HG03139 (cell line): Measurements from ENCODE around the gene RASSF1.
A peak's percentile ranks its signal among the peaks of the same experiment; 100 is the strongest.
"Not testable (repeated sequence)": the region's sequence is repeated elsewhere in the genome, so short reads cannot be mapped to it uniquely, and the experiment has no call there.

Source experiments
- ATAC-seq: cut with Tn5 transposase; IDR thresholded peaks from one replicate; pipeline ENCODE4 v1.9.1; 2021; ENCODE audit not compliant: unreplicated experiment

The RASSF1 gene

GRCh38 chr3:50325113-50325480 lies 15.5 kb downstream of the RASSF1 start:
- no peak for ATAC-seq

DNA sequence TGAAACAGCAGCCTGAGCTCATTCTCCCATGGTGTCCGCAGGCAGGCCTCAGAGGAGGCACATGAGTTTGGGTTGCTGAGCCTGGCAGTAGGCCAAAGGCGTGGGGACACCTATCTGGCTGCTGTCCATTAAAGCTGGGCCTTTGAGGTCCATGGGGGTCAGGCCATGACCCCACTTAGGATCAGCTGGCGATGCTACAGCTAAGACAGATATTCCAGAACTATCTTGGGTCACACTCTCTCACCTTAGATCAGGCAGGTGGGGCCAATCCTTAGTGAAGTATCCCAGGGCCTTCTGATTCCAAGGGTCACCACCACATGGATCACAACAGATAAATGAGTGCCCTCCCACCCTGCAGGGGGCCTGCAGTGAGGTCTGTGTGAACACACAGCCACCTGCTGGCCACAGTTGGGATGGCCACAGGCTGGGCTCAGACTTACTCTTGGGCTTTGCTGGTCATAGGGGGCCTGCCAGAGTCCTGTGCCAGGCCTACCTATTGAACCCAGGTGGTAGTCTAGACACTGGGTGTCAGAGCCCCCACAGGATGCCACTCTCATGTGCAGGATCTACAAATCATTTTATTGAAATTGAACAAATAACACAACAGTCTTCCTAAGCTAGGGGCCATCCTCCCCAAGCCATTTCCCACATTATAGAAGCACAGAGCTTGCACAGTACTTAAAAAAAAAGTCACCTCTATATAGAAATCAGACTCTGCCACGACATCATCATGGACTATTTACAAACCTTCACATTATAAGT lies 16.1 kb downstream of the RASSF1 start:
- no peak for ATAC-seq

DNA sequence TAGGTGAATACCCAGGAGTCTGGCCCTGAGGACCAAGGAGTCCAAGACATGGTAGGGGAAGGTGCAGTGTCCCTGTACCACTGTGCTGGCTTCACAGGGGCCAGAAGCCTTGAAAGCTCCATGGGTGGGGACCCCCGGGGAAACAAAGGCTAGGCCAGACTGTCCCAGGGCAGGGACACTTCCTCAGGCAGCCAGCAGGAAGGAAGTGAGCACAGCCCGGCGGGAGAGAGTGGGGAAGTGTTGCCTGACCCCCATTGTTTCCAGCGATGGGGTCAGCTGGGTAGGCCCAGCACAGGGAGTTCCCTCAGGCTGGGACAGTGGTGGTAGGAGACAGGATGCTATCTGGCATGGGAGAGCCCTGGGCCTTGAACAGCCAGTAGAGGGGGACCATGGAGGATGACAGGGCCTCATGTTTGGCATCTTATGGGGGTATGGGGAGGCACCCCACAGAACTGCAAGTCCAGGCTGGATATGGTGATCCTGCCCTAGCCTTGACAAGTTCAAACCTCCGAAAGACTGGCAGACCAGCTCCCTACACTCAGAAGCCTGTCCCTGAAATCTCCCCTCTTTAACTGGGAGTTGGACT lies 16.9 kb downstream of the RASSF1 start:
- no peak for ATAC-seq

DNA sequence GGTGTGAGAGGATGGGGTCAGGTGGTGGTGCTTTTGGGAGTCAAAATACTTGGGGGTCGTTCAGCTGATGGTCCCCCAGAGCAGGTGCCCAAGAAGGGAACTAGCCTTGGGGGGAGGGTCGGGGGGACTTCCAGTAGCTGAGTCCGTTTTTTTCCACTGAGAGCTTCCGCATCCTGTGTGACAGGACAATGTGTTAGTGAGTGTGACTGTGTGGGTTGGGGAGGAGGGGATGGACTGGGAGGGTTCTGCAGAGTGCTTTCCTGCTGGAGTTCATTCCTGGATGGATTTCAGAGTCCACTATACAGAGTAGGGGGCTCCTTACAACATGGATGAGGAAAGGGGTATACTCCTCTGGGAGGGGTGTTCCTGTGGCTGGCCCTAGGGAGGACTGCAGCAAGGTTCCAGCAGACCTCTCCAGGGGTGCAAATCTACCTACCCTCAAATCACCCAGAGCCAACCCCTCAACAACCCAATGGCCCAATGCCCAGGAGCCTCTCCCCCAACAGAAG lies 17.5 kb downstream of the RASSF1 start:
- ATAC-seq, result no peak

DNA sequence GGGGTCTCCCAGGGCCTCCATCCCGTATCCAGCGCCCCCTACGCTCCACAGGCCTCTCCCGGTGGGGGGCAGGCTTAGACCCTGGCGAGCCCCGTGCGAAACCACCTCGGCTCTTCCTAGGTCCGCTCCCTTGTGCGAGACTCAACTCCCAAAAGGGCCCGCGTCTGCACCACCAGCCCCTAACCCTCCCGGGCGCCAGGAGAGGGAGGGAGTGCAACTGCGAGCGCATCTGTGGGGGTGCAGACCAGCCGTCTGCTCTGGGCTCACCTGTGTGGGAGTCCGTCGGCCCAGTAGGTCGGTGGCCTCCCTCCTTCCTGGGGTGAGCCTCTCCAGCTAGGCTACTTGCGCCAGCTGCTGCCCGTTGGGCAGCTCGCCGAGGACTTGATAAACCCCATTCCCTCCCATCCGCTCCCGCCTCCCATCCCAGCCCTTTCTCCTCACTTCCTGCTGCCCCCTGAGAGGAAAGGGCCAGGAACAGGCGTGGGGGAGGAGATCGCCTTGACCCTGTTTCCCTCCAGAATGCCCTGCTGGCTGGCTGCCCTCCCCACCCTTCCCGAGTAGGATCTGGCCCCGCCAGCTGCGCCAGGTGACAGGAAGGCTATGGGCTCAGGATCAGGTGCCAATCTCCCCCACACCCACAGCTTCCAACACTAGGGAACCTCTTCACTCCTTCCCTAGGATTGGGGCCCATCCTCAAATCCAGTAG lies 18.1 kb downstream of the RASSF1 start, which contains the start of gene HYAL2:
HYAL2 (minus strand) TSS at position 360 of the 706 bp plus-strand sequence. CDS start 2,256 bp downstream, outside the sequence.
- no peak for ATAC-seq

DNA sequence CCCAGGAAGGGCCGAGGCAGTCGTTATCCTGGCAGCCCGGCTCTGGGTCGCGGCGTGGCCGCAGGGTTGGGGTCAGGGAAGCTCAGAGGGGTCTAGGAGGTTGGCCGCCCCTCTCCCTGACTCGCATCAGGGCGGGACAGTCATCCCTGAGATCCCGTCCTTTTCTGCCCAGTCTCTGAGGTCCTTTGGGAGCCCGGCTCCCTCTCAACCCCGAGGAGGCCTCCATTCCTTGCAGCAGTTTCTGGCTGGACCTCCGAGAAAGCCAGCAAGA lies 18.6 kb downstream of the RASSF1 start:
- ATAC-seq, result no peak

GRCh38 chr3:50321336-50322114 lies 19.1 kb downstream of the RASSF1 start:
- peak; percentile 65 for ATAC-seq

GRCh38 chr3:50320853-50321335 lies 19.7 kb downstream of the RASSF1 start:
- peak; percentile 34 for ATAC-seq

DNA sequence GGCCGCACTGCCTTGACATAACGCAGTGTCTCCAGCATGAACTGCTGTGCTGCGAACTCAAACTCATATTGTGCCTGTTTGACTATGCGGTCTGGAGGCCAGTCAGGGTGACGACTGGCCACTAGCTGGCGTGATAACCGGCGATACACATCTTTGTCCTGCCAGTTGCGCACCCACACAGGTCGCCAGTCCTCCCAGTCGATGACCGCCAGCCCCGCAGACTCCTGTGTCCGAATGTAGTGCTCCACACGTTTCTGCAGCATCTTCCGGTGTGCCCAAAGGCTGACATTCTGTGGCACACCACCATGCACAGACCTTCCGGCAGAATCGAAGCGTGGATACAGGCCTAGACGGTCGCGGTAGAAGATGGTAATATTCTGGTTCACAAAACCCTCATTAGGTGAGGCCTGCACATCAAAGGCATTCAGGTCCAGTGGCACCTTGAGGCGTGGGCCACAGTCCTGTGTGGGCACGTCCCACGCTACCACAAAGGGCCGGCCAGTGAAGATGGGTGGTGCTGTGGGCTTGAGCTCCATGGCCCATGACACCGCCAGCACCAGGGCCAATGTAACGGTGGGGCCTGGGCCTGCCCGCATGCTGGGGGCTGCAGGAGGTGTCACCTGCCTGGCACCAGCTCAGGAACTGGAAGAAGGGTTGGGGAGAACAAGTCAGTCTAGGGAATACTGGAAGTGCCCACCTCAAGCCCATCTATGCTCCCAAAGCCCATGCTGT lies 20.6 kb downstream of the RASSF1 start:
- no peak for ATAC-seq

- no peak for ATAC-seq
Measured at GRCh38 chr3:50319181-50319893, 21.3 kb downstream of the RASSF1 start.

DNA sequence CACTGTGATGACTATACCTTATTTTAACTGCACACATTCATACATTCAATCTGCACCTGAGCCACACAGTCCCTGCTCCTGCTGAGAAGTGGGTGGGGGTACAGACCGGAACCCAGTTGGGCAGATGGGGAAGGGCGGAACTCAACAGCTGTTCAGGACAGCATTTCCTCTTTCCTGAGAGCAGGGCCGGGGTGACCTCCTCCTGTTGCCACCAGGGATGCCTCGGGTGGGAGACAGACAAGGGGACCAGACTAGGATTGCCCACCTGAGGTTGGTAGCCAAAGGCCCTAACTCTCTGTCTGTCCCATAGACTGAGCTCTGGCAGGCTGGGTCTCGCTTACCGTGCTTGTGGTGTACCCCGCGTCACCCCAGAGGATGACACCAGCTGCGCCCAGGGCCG lies 22.0 kb downstream of the RASSF1 start:
- ATAC-seq, result no peak

- ATAC-seq, result no peak
Measured at GRCh38 chr3:50318163-50318562, 22.5 kb downstream of the RASSF1 start.

DNA sequence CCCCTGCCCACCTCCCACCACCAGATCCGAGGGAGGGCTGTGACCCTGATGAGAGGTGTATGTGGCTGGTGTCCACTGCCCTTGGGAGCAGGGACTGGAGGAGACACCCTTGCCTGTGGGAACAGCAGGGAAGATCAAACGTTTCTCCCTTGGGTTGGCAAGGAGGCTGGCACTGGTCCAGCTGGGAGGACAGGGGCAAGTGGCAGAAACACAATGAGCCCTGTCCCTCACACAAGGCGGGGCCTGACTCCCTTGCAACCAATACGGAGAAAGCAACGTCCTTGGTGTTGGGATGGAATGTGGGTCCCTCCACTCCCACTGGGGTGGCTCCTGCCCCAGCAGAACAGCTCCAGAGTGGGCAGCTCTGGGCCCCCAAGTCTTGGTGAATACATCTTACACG lies 23.3 kb downstream of the RASSF1 start:
- no peak for ATAC-seq

- no peak for ATAC-seq
Measured at GRCh38 chr3:50316657-50317242, 23.9 kb downstream of the RASSF1 start.

- no peak for ATAC-seq
Measured at GRCh38 chr3:50314816-50315215, 25.8 kb downstream of the RASSF1 start.

- no peak for ATAC-seq
Measured at GRCh38 chr3:50314342-50314741, 26.3 kb downstream of the RASSF1 start.

GRCh38 chr3:50312041-50312440 lies 28.6 kb downstream of the RASSF1 start:
- not testable (repeated sequence) for ATAC-seq

GRCh38 chr3:50304601-50305000 lies 36.0 kb downstream of the RASSF1 start:
- no peak for ATAC-seq

- ATAC-seq, result no peak
Measured at GRCh38 chr3:50303013-50303815, 37.4 kb downstream of the RASSF1 start, which contains the start of gene HYAL1. Gene HYAL1 (minus strand): TSS chr3:50303574. CDS start chr3:50302956, 618 bp downstream.
